ENCODE results near the gene HJURP. TPM values are rescaled to one million over a fixed set of nuclear protein-coding genes. Genes with fewer than 3 reads are reported as not detected.

HJURP gene
- total RNA-seq, 1 experiment from 2014 or later = 49.7 TPM

DNA sequence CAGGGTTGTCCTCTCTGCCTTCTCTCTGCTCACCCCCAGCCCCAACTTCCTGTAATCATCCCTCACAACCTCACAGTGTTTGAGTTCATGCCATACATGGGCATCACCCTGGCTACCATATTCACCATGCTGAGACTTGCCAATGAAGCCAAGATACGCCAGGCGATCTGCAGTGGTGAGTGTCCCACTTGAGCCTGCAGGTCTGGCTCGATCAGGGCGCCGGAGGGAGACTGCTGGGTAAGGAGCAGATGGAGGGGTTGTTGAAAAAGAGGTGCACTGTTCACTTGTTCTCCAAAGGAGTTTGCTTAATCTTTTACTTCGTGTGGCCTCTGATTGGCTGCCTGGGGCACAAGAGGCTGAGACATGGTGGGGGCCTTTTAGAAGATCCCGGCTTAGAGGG, 61.6 kb downstream of the HJURP start:
- no peaks in the 10 kb centered on the region for H3K4me1 Mint-ChIP-seq
- Histone ChIP-seq H3K27me3 (ENCODE audit: insufficient read depth, low read length) (no peaks in the 10 kb centered on the region), H3K4ac (ENCODE audit: low read depth, low read length) (no peak overlapping the region), H3K9me3 (ENCODE audit: control insufficient read depth, low read depth, low read length) (no peaks in the 10 kb centered on the region), H4K20me1 (ENCODE audit: control insufficient read depth, insufficient read depth, insufficient read length) (no peaks in the 10 kb centered on the region), H3K27ac (ENCODE audit: insufficient read length, low read depth, low read length) (no peak overlapping the region), H4K8ac (replicated peaks; ENCODE audit: insufficient read length, low read depth, low read length) (no peak overlapping the region), H3K9ac (ENCODE audit: extremely low read depth, insufficient read length, low read length) (no peak overlapping the region), H2BK15ac (ENCODE audit: low read depth, low read length) (no peak overlapping the region), H3K4me1 (ENCODE audit: insufficient read depth, low read length) (no peaks in the 10 kb centered on the region), H3K4me2 (ENCODE audit: insufficient read depth, insufficient read length, low read length) (no peak overlapping the region), H2AK5ac (ENCODE audit: insufficient read length, low read length) (no peak overlapping the region), H3K23me2 (ENCODE audit: insufficient read length, low read depth, low read length, poor library complexity, severe bottlenecking) (no peaks in the 10 kb centered on the region), H3K56ac (ENCODE audit: insufficient read length, low read depth, low read length) (no peak overlapping the region), H3K79me2 (ENCODE audit: insufficient read depth, low read length) (no peaks in the 10 kb centered on the region), H3K23ac (ENCODE audit: insufficient read length, low read depth, low read length) (no peak overlapping the region), H3K79me1 (ENCODE audit: insufficient read depth, low read depth, low read length, poor library complexity, severe bottlenecking) (no peaks in the 10 kb centered on the region), H3K14ac (ENCODE audit: insufficient read depth, low read length) (no peak overlapping the region), H2BK5ac (ENCODE audit: insufficient read length, low read length) (no peak overlapping the region), H4K91ac (ENCODE audit: insufficient read length, low read depth, low read length) (no peak overlapping the region), H2BK120ac (ENCODE audit: low read depth, low read length, poor library complexity, severe bottlenecking) (no peak overlapping the region), H3T11ph (ENCODE audit: low read length) (no peak overlapping the region), H3K18ac (ENCODE audit: insufficient read length, low read depth, low read length) (no peak overlapping the region), H4K5ac (ENCODE audit: insufficient read length, low read depth, low read length) (no peak overlapping the region), H2BK12ac (ENCODE audit: insufficient read length, low read depth, low read length) (no peak overlapping the region), H2BK20ac (ENCODE audit: low read depth, low read length, poor library complexity, severe bottlenecking) (no peak overlapping the region), H2AFZ (ENCODE audit: low read length) (no peak overlapping the region)
- no peak for DNase-seq
- H3K36me3 Mint-ChIP-seq (ENCODE audit: insufficient read depth in 1 of 3, low read depth in 3 of 3) = no peaks in the 10 kb centered on the region; a peak in 1 of 7 replicates
- H3K9me3 Mint-ChIP-seq = peaks cover 0 to 3% of the 10 kb centered on the region in 2 experiments; a peak in 1 of 5 replicates
- no peak overlapping the region for H3K27ac Mint-ChIP-seq
- peaks cover 10% of the 10 kb centered on the region for H3K27me3 Mint-ChIP-seq (ENCODE audit: low read depth)
- no peak overlapping the region; a peak in 2 of 5 replicates for H3K4me3 Mint-ChIP-seq
- TF ChIP-seq, protein P1, sequence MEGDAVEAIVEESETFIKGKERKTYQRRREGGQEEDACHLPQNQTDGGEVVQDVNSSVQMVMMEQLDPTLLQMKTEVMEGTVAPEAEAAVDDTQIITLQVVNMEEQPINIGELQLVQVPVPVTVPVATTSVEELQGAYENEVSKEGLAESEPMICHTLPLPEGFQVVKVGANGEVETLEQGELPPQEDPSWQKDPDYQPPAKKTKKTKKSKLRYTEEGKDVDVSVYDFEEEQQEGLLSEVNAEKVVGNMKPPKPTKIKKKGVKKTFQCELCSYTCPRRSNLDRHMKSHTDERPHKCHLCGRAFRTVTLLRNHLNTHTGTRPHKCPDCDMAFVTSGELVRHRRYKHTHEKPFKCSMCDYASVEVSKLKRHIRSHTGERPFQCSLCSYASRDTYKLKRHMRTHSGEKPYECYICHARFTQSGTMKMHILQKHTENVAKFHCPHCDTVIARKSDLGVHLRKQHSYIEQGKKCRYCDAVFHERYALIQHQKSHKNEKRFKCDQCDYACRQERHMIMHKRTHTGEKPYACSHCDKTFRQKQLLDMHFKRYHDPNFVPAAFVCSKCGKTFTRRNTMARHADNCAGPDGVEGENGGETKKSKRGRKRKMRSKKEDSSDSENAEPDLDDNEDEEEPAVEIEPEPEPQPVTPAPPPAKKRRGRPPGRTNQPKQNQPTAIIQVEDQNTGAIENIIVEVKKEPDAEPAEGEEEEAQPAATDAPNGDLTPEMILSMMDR (conservative IDR thresholded peaks at IDR 0.05) = no peak
- WGBS (ENCODE audit: extremely low coverage, insufficient read length, low lambda C conversion rate) = no CpG with 5 or more reads among the region's 7 CpGs

Data from H9 (cell line).